Measurements from ENCODE around the gene PPM1D.
"Not testable (repeated sequence)": the region's sequence is repeated elsewhere in the genome, so short reads cannot be mapped to it uniquely, and the experiment has no call there.

Gene PPM1D

DNA sequence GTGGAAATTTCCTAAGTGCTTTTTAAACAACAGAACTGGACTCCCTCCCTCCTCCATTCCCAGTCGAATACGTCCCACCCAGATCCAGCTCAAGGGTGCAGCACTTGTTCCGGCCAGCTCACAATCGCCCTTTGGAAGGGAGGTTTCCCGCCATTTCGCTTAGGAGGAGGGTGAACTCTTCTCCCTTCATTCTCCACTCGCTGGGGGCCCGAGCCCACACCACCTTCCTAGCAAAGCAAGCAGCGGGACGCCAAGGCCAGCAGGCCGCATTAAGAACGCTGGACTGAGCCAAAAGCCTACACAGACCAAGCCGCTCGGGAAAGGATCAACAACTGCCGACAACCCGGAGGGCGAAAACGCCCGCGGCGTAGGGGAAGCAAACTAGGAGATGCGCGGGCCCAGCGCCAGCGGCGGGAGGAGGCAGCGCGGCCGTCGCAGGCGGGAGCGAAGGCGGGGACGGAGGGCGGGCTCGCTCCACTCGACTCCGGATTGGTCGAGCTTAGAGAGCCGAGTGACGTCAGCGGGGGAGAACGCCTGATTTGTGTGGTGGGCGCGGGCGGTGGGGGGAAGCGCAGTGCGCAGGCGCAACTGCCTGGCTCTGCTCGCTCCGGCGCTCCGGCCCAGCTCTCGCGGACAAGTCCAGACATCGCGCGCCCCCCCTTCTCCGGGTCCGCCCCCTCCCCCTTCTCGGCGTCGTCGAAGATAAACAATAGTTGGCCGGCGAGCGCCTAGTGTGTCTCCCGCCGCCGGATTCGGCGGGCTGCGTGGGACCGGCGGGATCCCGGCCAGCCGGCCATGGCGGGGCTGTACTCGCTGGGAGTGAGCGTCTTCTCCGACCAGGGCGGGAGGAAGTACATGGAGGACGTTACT is at the start of gene PPM1D:
Gene PPM1D, plus strand, starts transcription at position 574 of the 870 bp plus-strand sequence. Its CDS starts 222 bp downstream, at position 796.
- peak; percentile 99 for DNase-seq

DNA sequence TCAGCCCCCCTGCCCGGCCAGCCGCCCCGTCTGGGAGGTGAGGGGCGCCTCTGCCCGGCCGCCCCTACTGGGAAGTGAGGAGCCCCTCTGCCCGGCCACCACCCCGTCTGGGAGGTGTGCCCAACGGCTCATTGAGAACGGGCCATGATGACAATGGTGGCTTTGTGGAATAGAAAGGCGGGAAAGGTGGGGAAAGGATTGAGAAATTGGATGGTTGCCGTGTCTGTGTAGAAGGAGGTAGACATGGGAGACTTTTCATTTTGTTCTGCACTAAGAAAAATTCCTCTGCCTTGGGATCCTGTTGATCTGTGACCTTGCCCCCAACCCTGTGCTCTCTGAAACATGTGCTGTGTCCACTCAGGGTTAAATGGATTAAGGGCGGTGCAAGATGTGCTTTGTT is 47.7 kb upstream of the PPM1D start:
- DNase-seq = not testable (repeated sequence)

DNA sequence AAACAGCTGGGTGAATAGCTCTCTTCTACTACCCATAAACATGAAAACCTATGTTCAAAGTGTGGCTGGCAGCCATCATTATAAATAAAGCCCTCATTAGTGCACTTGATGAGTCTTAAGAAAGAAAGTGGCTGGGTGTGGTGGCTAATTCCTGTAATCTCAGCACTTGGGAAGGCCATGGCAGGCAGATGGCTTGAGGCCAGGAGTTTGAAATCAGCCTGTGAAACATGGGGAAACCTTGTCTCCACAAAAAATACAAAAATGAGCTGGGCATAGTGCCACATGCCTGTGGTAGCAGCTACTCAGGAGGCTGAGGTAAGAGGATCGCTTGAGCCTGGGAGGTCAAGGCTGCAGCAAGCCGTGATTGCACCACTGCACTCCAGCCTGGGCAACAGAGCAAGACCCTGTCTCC is 45.6 kb upstream of the PPM1D start:
- DNase-seq = no peak

DNA sequence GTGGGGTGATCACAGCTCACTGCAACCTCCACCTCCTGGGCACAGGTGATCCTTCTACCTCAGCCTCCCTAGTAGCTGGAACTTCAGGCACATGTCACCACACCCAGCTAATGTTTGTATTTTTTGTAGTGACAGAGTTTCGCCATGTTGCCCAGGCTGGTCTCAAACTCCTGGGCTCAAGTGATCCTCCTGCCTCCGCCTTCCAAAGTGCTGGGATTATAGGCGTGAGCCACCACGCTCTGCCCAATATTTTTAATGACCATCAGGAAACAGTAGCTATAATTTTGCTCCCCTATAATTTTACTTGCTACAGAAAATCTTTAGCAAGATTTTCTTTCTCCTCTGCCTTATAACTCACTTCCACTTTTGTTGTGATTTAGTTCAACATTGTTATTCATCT is 44.2 kb upstream of the PPM1D start:
- no peak for DNase-seq

DNA sequence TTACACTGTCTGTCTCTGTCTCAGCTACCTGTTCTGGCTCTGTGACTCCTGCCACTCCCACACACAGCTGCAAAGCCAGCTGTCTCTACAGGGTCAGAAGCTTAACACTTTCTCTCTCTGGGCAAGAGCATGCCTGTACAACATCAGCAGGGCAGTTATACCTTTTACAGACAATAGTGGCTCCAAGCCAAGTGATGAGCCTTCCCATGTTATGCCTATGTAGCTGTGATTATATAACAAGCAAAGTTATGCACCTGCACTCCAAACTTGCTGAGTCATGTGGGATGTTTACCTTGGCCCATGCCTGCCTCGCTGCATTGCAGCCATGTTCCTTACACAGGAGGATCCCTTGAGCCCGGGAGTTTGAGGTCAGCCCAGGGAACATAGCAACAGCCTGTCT is 42.2 kb upstream of the PPM1D start:
- DNase-seq = no peak

DNA sequence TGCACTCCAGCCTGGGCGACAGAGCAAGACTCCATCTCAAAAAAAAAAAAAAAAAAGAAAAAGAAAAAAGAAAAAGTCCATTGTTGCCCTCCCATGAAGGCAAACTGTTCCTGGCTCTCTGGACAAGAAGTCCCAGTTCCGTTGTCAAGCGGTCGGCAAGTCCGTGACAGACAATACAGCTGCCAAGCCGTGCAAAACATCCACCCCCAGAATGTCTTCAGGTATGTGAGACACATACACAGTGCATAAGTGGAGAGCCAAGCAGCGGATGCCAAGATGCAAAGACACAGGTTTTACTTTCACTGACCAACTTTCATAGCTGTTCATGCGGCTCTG is 40.4 kb upstream of the PPM1D start:
- DNase-seq = no peak

DNA sequence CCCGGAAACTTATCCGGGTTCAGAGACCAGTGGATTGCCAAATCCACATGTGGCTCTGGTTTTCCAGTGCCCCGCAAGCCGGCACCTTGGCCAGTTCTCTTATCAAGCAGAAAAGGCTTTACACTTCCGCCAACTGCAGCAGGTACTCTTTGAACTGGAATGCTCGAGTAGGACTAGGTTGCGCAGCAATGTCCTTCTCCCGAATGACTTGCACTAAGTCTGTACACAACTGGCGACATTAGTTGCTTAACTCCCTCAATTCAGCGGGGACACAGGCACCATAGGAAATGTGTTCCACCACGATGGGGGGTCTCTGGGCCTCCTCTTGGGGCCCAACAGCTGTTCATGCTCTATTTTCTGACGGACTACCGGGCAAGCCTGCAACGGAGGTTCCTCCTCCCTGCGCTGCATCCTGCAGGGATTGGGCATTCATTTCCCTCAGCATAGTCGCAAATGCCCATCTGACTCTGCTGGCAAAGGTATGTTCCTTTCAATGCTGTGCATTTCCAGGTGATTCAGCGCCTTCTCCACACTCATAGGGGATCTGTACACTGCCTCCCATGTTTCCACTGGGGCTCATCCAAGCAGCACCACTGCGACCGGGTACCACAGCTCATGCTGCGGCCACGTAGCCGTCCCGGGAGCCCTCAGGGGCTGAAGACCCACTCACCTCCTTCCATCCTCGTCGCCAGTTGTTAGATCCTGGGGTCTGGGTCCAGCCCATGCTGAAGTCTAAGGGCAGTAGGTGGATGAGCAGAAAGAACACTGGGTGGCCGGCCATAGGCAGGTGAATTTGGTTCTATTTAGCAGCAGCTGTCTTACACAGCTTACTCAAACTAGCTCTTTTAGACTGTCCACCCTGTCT is 39.8 kb upstream of the PPM1D start:
- DNase-seq = no peak

DNA sequence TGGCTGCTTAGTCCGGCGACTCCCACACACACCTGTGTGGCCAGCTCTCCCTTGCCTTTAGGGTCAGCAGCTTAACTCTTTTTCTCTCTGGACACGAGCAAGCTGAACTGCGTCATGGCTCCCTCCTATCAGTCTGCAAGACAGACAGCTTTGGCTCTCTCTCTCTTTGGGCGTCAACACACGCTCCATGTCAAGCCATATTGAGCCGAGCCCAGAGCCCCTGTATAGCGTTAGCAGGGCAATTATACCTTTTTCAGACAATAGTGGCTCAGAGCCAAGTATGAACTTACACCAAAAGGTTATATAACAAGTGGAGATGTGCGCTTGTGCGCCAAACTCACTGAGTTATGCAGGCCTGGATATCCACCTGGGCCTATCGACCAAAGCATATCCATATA is 39.1 kb upstream of the PPM1D start:
- no peak for DNase-seq

DNA sequence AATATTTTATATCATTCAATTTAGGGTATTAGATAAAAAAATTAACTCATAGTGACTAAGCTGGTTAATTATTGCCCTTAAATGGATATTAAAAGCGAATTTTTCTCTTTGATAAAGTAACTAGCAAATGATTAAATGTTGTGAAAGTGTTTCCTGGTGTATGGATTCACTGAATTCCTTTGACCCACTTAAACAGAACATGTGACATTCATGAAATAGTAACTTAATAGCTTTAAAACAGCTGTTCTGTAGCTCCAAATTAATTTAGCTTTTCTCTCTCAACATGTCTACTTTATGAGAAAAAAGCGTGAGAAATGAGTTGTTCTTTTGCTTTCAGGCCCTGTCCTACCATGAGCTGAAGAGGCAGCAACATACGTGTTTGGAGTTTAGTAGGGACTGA is 37.6 kb upstream of the PPM1D start:
- DNase-seq = no peak

DNA sequence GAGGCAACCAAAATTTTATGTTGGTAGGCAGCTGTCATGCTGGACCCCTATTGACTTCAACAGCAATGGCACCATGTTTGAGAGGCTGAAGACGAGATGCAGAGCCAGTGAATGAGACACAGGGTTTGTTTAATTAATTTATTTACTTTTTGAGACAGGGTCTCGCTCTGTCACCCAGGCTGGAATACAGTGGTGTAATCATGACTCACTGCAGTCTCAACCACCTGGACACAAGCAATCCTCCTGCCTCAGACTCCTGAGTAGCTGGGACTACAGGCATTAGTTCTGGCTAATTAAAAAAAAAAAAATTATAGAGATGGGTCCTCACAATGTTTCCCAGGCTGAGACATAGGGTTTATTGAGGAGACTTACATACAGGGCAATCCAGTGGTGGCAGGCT is 36.2 kb upstream of the PPM1D start:
- no peak for DNase-seq

DNA sequence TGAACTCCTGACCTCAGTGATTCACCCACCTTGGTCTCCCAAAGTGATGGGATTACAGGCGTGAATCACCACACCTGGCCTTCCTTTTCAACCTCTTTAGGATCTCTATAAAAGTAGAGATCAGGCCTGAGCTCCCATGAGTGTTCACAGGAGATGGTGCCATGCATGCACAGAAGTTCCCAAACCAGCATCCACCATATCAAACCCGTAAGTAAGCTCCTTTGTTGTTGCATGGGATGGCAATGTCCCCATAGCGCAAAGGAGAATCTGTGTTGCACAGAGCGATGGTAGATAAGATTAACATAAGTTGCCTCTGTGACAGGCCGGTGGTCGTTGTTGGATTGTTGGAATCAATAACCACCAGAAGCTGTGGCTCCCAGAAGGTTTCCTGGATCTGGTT is 34.8 kb upstream of the PPM1D start:
- no peak for DNase-seq

DNA sequence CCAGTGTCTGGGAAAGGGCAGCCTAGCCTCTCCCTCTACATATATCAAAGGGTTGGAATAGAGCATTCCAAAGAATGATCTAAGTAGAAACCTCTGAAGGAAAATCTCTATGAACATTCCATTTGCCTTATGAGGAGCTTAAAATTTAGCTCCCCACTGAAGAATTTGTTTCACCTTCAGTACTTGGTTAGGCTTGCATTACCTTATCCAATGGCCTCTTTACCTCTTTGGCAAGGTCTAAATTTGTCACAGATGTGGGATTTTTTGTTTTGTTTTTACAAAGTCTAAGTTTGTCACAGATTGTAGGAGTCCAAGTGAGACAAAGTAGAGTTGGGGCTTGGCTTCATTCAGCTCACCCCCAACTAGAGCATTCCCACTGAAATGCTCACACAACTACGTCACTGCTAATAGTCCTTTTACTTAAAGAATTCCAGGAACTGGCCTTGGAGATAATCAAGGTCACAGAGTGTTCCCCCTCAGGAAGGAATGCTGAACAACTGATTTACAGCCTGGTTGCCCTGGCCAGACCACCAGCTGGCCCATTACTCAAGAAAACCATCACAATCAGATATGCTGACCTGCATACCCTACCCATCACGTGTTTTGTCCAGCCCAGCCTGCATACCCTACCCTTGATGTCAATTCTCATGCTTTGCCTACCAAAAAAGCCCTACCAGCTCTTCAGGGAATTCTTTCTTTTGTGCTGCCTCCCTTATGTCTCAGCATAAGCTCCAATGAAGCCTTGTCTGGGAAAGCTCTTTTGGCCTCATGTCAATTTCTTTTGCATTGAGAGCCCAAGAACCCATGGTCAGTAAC is 26.5 kb upstream of the PPM1D start:
- no peak for DNase-seq

DNA sequence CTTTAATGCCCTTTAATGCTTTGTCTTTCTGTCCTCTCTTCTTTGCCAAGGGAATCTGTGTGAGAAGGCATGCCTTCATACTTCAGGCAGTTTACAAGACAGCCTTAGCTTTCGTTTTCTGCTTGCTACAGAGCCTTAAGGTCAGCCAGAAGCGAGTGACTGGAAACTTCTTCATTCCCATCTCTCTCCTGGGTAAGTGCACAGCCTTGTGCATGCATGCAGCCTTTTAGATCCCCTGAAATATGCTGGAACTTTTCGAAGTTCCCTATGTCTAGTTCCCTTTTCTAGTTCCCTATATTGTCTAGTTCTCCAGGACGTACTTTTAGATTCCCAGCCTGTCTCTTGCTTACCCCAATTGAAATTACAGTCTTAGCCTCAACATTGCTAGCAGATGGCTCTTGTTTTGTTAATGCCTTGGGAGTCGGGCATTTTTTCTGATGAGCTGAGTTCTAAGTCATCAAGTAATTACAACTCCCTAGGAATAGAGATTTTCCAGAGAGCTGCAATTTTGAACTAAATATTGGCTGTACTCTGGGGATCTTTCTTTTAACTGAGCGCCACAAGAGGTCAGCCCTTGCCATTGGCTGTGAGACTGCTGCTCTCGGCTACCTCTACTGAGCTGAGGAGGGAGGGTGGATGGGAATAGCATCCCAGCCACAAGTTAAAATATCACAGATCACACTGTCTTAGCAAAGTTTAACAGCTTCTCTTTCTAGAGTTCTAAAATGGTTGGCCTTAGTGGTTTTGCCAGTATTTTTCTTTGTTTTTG is 22.7 kb upstream of the PPM1D start:
- no peak for DNase-seq

DNA sequence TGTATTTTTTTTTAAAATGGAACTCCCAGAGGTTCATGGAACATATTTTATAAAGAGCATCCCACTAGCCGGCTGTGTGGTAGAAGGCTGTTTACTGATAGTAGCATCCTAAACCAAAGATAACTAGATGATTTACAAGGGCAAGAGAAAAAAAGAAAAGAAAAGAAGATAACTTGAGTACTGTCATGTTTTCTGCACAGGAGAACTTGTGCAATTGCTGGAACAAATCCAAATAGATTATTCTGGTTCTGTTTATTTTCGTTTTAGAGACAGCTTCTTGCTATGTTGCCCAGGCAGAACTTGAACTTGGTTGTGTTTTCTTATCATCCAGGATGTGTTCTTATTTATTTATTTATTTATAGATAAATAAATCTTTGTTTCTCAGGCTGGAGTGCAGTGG is 20.9 kb upstream of the PPM1D start:
- DNase-seq = no peak

DNA sequence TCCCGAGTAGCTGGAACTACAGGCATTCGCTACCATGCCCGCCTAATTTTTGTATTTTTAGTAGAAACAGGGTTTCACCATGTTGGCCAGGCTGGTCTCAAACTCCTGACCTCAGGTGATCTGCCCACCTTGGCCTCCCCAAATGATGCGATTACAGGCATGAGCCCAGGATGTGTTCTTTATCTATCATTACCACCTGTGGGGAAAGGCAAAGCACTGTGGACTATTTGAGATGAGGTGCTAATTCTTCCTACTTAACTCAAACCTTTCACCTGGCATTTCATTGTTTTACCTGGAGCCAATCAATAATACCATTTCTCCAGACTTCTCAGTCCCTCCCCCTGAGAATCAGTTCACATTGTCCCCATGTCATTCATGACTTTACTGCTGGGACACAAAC is 20.4 kb upstream of the PPM1D start:
- DNase-seq = no peak

DNA sequence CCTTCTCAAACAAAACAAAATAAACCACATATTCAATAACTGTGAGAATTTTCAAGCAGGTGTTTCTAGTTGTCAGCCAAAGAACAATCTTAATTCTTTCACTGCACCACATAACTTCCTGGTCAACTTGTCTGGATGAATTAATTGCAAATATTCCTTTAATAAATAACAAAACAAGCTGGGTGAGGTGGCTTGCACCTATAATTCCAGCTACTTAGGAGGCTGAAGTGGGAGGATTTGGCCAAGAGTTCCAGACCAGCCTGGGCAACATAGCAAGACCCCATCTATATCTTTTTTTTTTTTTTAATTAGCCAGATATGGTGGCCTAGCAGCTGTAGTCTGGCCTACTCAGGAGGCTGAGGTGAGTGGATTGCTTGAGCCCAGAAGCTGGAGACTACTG is 17.0 kb upstream of the PPM1D start:
- DNase-seq = no peak

DNA sequence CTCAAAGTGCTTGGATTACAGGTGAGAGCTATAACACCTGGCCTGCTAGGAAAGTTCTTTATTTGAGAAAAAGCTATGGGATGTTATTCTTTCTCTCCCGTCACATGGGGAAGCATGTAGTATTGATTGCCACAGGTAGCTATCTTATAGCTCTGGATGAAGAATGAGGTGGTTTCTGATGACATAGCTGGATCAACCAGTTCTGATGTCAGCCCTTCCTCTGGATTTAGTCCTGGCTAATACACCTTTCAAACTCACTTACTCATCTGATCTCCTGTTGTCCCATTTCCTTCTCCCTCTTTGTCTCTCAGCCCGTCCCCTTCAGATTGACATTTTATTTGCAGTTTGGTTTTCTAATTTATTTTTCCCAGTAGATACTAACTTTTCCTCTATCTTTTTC is 14.1 kb upstream of the PPM1D start:
- no peak for DNase-seq

DNA sequence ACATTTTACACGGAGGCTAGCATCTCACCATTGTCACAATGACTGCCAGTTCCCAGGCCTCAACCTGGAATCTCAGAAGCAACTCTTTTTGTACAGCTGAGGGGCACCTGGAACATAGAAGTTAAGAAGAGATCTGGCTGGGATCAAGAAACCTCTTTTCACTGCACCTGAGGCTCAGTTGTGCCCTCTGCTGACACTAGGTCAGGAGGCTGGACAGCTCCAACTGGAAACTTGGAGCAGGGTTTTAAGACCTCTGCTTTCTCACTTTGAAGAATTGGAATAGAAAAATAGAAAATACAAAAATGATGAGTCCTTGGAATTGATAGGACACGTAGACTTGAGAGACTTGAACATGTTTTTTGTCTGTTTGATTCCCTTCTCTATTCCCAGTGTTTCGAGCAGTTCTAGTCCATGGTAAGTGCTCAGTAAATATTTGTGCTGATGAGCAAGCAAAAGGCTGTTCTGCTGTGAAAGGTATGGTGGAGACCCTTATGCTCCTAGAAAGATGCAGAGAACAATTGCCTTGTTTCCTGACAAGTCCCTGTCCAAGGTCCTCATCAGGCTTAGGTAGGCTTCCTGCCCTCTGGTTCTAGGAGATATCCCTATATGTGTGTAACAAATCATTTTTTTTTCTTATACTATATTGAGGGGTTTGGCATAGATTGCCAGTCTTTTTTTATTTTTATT is 13.6 kb upstream of the PPM1D start:
- DNase-seq = no peak

DNA sequence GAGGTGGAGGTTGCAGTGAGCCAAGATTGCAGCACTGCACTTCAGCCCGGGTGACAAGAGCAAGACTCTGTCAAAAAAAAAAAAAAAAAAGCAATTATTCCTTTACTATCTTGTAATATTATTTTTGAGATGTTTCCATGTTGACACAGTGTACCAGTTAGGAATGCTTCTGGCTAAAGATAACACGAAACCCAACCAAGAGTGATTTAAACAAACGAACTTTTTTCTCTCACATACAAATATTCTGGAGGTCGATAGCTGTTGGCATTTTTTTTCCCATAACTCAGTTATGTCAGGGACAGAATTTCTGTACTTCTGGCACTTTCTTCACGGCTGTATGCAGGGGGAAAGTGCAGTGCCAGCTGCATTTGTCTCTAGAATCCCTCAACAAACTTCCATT is 9.9 kb upstream of the PPM1D start:
- no peak for DNase-seq

DNA sequence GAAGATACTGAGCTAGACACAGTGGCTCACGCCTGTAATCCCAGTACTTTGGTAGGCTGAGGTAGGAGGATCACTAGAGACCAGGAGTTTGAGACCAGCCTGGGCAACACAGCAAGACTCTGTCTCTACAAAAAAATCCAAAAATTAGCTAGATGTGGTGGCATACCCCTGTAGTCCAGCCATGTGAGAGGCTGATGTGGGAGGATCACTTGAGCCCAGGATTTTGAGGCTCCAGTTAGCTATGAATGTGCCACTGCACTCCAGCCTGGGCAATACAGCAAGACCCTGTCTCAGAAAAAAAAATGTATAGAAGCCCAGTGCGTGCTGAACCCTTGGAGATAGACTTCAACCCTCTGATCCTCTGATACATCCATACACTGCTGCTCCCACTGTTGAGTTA is 7.2 kb upstream of the PPM1D start:
- no peak for DNase-seq

DNA sequence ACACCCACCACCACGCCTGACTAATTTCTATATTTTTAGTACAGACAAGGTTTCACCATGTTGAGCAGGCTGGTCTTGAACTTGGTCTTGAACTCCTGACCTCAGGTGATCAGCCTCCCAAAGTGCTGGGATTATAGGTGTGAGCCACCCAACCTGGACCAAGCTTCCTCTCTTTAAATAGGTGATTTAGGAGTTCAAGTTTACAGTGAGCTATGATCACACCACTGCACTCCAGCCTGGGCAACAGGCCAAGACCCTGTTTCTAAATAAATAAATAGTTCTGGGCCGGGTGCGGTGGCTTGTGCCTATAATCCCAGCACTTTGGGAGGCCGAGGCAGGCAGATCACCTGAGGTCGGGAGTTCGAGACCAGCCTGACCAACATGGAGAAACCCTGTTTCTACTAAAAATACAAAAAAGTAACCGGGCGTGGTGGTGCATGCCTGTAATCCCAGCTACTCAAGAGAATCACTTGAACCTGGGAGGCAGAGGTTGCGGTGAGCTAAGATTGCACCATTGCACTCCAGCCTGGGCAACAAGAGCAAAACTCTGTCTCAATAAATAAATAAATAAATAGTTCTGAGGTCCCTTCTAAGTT is 6.5 kb upstream of the PPM1D start:
- DNase-seq = peak; percentile 22

DNA sequence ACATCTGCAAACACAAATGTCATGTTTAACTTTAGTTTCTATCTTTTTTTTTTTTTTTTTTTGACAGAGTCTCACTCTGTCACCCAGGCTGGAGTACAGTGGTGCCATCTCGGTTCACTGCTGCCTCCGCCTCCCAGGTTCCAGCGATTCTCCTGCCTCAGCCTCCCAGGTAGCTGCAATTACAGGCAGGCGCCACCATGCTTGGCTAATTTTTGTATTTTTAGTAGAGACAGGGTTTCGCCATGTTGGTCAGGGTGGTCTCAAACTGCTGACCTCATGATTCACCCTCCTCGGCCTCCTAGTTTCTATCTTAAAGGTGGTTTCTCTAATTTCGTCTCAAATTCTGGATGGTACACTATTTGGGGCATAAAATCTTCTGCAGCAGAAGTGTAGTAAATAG is 5.8 kb upstream of the PPM1D start:
- DNase-seq = not testable (repeated sequence)
